Lung (tissue), 12 donors: ENCODE data around the gene LHB. TPM values are rescaled to one million over a fixed set of nuclear protein-coding genes. Genes with fewer than 3 reads are reported as not detected.

Source experiments
- ATAC-seq: fragments of 200-7000 bp; cut with Tn5 transposase; one replicate; pipeline ENCODE4 v1.9.1; 2020; ENCODE audit warnings: moderate number of reproducible peaks; ENCODE audit not compliant: insufficient read depth, low FRiP score
- DNase-seq, 3 donors: peaks; one replicate each; pipeline ENCODE4 v3.0.0-alpha.2; 2013 to 2017
- H3K27ac ChIP-seq, 2 donors: one replicate each; pipeline ENCODE4 v1.5.1; 2013; ENCODE audit warnings: mild to moderate bottlenecking in 2 of 2, moderate library complexity in 2 of 2, control low read depth in 1 of 2, inconsistent platforms in 1 of 2, low read depth in 1 of 2, low read length in 1 of 2
- H3K27me3 ChIP-seq, 3 donors: one replicate each; pipeline ENCODE4 v1.5.1; 2013; ENCODE audit warnings: low read length in 2 of 3; ENCODE audit not compliant: control insufficient read depth in 3 of 3, insufficient read depth in 3 of 3
- H3K36me3 ChIP-seq, 4 donors: one replicate each; pipeline ENCODE4 v1.5.1; 2013; ENCODE audit warnings: low read length in 4 of 4, mild to moderate bottlenecking in 1 of 4, moderate library complexity in 1 of 4; ENCODE audit not compliant: control insufficient read depth in 4 of 4, insufficient read depth in 4 of 4
- H3K4me1 ChIP-seq, 5 donors: one replicate each; pipeline ENCODE4 v1.5.1; 2013; ENCODE audit warnings: low read length in 5 of 5, mild to moderate bottlenecking in 2 of 5, moderate library complexity in 1 of 5; ENCODE audit not compliant: control insufficient read depth in 5 of 5, insufficient read depth in 5 of 5
- H3K4me3 ChIP-seq: one replicate; pipeline ENCODE4 v1.5.1; 2013; ENCODE audit warnings: mild to moderate bottlenecking, control low read depth, moderate library complexity
- H3K9ac ChIP-seq, 2 donors: one replicate each; pipeline ENCODE4 v1.5.1; 2013; ENCODE audit warnings: low read length in 2 of 2, control low read depth in 1 of 2; ENCODE audit not compliant: insufficient read depth in 1 of 2
- H3K9me3 ChIP-seq, 4 donors: one replicate each; pipeline ENCODE4 v1.5.1; 2013; ENCODE audit warnings: low read length in 3 of 4, mild to moderate bottlenecking in 1 of 4, moderate library complexity in 1 of 4; ENCODE audit not compliant: control insufficient read depth in 4 of 4, insufficient read depth in 3 of 4
- WGBS, 2 donors: extraction: QIAGEN DNeasy Blood & Tissue Kit; methylation state at CpG; one replicate each; pipeline ENCODE4 v1.1.7; 2013; 5-methylcytosine and 5-hydroxymethylcytosine counted together
- polyA plus RNA-seq, 2 donors: library from polyadenylated mRNA; stranded (reverse); fragments of 200-250 nt; gene quantifications; one replicate each; pipeline ENCODE4 v1.2.1, GENCODE V29; 2013
- total RNA-seq, 2 donors: library from RNA; depleted of rRNA in 1 of 2; stranded (reverse); fragments of >200 nt in 1 of 2; gene quantifications; one replicate each; pipeline ENCODE4 v1.2.1, GENCODE V29; 2014 to 2021
- TF ChIP-seq, protein P1 (sequence below): IDR thresholded peaks from 2 replicates; pipeline ENCODE4 v1.5.1; 2012; ENCODE audit warnings: mild to moderate bottlenecking; ENCODE audit errors: control extremely low read depth, extremely low read depth
- donor health status: control.
- donor health status: control.
- donor health status: Bipolar disorder and iron deficiency.
- donor health status: healthy.
- donor health status: DM: yes; HTN: yes; CAD: no.

The LHB gene
- total and polyA plus RNA-seq, 4 donors: 0.32 to 0.74 (median 0.67) TPM; not detected in 1

DNA sequence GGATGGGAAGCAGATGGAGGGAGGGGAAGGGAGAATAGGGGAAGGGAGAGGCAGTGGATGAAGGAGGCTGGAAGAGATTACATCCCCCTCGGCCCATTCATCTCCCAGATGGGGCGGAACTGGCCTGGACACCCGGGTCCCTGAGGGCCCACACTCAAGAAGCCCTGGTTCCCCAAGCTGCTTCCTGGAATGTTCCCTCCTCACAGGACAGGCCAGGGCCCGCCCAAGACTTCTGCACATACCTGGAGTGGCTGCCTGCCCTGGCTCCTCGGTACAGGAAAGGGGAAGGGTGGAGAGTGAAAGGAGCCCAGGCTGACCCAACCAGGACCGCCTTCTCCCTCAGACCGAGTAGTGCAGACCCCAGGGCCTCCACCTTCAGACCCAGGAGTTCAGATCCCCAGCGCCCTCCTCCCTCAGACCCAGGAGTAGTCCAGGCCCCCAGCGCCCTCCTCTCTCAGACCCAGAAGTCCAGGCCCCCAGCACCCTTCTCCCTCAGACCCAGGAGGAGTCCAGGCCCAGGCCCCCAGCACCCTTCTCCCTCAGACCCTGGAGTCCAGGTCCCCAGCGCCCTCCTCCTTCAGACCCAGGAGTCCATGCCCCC, 47.2 kb upstream of the LHB start:
- no peaks in the 10 kb centered on the region for H3K36me3 ChIP-seq
- no peak overlapping the region for H3K4me3 ChIP-seq
- WGBS, 2 donors: 48 to 56% methylated on average over 10 of the region's 10 CpGs
- ATAC-seq: no peak
- H3K9ac ChIP-seq: no peak overlapping the region
- DNase-seq: peak in 1 of 3 donors; percentile 14
- H3K9me3 ChIP-seq: no peaks in the 10 kb centered on the region
- H3K27me3 ChIP-seq: peaks cover 0 to 15% (median 10%) of the 10 kb centered on the region in 3 donors
- peaks cover 0 to 9% (median 0%) of the 10 kb centered on the region in 5 donors for H3K4me1 ChIP-seq
- TF ChIP-seq, protein P1, sequence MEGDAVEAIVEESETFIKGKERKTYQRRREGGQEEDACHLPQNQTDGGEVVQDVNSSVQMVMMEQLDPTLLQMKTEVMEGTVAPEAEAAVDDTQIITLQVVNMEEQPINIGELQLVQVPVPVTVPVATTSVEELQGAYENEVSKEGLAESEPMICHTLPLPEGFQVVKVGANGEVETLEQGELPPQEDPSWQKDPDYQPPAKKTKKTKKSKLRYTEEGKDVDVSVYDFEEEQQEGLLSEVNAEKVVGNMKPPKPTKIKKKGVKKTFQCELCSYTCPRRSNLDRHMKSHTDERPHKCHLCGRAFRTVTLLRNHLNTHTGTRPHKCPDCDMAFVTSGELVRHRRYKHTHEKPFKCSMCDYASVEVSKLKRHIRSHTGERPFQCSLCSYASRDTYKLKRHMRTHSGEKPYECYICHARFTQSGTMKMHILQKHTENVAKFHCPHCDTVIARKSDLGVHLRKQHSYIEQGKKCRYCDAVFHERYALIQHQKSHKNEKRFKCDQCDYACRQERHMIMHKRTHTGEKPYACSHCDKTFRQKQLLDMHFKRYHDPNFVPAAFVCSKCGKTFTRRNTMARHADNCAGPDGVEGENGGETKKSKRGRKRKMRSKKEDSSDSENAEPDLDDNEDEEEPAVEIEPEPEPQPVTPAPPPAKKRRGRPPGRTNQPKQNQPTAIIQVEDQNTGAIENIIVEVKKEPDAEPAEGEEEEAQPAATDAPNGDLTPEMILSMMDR: no peak
- H3K27ac ChIP-seq: peak overlapping the region in 1 of 2 donors; percentile 41

DNA sequence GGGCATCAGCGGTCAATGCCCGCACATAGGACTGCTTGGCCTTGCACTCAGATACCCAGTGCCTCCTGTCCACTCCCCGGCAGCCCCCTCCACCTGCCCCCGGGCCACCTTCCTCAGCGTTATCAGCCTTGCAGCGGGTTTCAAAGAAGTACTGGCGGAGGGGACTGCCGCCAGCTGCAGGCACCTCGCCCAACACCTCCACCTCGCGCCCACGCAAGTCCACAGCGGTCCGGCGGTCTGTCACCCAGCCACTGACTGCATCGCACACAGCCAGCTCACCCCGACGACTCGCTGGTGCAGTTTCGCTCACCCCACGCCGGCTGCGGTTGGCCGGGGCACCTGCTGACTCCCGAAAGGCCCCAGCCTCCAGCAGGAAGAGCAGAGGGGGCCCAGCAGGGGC, 44.6 kb upstream of the LHB start:
- Histone ChIP-seq H3K27ac (no peak overlapping the region), H3K36me3 (no peaks in the 10 kb centered on the region), H3K27me3 (peaks cover 0 to 33% (median 25%) of the 10 kb centered on the region in 3 donors), H3K9ac (no peak overlapping the region), H3K4me3 (no peak overlapping the region), H3K9me3 (no peaks in the 10 kb centered on the region), H3K4me1 (peaks cover 0 to 24% (median 4%) of the 10 kb centered on the region in 5 donors)
- DNase-seq (no peak), ATAC-seq (no peak)
- TF ChIP-seq, protein P1: no peak
- 50 to 73% methylated on average over 25 of the region's 25 CpGs for WGBS, 2 donors

DNA sequence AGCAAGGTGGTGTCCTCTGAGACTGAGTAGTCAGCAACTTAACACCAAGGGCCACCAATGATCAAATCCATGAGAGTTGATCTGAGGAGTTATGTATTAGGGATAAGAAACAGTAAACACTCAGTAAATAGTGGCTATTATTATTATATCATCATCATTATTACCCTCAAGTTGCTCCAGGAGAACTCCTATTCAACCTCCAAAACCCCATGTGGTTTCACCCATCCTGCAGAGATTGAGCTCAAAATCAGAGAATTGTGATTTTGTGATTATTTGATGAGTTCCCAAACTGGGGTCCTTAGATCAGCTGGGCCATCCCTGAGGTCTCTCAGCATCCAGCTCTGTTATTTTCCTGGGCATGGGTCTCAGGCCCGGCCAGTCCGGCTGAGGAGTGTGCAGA, 44.1 kb upstream of the LHB start:
- WGBS, 2 donors: 95 to 97% methylated on average over 2 of the region's 2 CpGs
- Histone ChIP-seq H3K9ac (no peak overlapping the region), H3K9me3 (no peaks in the 10 kb centered on the region), H3K4me1 (peaks cover 0 to 28% (median 4%) of the 10 kb centered on the region in 5 donors), H3K27ac (no peak overlapping the region), H3K4me3 (no peak overlapping the region), H3K27me3 (peaks cover 0 to 36% (median 25%) of the 10 kb centered on the region in 3 donors), H3K36me3 (no peaks in the 10 kb centered on the region)
- no peak for ATAC-seq
- no peak for DNase-seq
- TF ChIP-seq, protein P1: no peak

DNA sequence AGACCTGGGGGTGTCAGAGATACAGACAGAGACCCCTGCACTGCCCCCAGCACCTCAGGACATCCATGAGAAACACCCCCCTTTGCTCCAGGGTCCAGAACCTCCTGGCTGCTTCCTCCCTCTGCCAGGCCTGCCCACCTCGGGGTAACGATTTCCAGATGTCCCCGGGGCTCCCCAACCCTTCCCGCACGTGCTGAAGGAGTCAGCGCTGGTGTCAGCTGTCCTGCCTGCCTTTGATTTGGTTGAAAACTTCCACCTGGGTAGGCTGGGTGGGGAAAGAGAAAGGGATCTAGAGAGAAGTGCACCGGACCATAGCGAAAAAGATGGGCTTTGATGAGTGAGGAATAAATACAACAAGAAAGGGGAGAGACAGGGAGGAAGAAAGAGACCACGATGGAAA, 42.2 kb upstream of the LHB start:
- no peak overlapping the region for H3K9ac ChIP-seq
- DNase-seq (no peak), ATAC-seq (no peak)
- H3K9me3 ChIP-seq: no peaks in the 10 kb centered on the region
- no peak overlapping the region for H3K4me3 ChIP-seq
- H3K4me1 ChIP-seq: peaks cover 0 to 21% (median 4%) of the 10 kb centered on the region in 5 donors
- H3K36me3 ChIP-seq: no peaks in the 10 kb centered on the region
- H3K27me3 ChIP-seq: peaks cover 0 to 33% (median 22%) of the 10 kb centered on the region in 3 donors
- TF ChIP-seq, protein P1: no peak
- H3K27ac ChIP-seq: no peak overlapping the region
- 57 to 58% methylated on average over 9 of the region's 9 CpGs for WGBS, 2 donors
